HepG2 (cell line): ENCODE measurements around the gene SLC35B2. TPM values are rescaled to one million over a fixed set of nuclear protein-coding genes. Genes with fewer than 3 reads are reported as not detected.

Experiments used
- ARNT ChIP-seq: fragments of 450-650 bp; IDR thresholded peaks from 2 replicates; pipeline ENCODE4 v1.6.1; 2017
- CBX5 ChIP-seq: sonication (generic); formaldehyde crosslinking; IDR thresholded peaks from 2 replicates; pipeline ENCODE4 v1.4.0; 2020; ENCODE audit warnings: missing genetic modification reagents, borderline replicate concordance
- CCDC6 ChIP-seq: sonication (generic); formaldehyde crosslinking; IDR thresholded peaks from 2 replicates; pipeline ENCODE4 v1.8.1; 2022; ENCODE audit warnings: mild to moderate bottlenecking, missing genetic modification reagents, moderate library complexity
- DMTF1 ChIP-seq: sonication (generic); formaldehyde crosslinking; IDR thresholded peaks from 2 replicates; pipeline ENCODE4 v1.4.0; 2020; ENCODE audit warnings: mild to moderate bottlenecking, missing genetic modification reagents
- ELF1 ChIP-seq: sonication (generic); formaldehyde crosslinking; IDR thresholded peaks from 2 replicates; pipeline ENCODE4 v1.4.0; 2020; ENCODE audit warnings: missing genetic modification reagents
- HDAC2 ChIP-seq: sonication (generic); formaldehyde crosslinking; IDR thresholded peaks from 2 replicates; pipeline ENCODE4 v1.4.0; 2020; ENCODE audit warnings: missing genetic modification reagents
- HES4 ChIP-seq: sonication (generic); formaldehyde crosslinking; IDR thresholded peaks from 2 replicates; pipeline ENCODE4 v1.9.0; 2021; ENCODE audit warnings: mild to moderate bottlenecking, missing genetic modification reagents, borderline replicate concordance
- IRF2 ChIP-seq: IDR thresholded peaks from 2 replicates; pipeline ENCODE4 v1.6.1; 2018; ENCODE audit warnings: missing genetic modification reagents, missing compliant biosample characterization
- MBD4 ChIP-seq: IDR thresholded peaks from 2 replicates; pipeline ENCODE4 v1.6.1; 2012; ENCODE audit warnings: low read length, inconsistent platforms, borderline replicate concordance
- RAD51 ChIP-seq: fragments of 450-650 bp; IDR thresholded peaks from 2 replicates; pipeline ENCODE4 v1.6.1; 2016; ENCODE audit warnings: borderline replicate concordance
- SKI ChIP-seq: fragments of 450-650 bp; IDR thresholded peaks from one replicate; pipeline ENCODE4 v1.6.1; 2018; ENCODE audit warnings: mild to moderate bottlenecking; ENCODE audit not compliant: partially characterized antibody
- TCF12 ChIP-seq, 2 experiments: fragments of 450-650 bp in 1 of 2; sonication (generic) in 1 of 2; formaldehyde crosslinking in 1 of 2; IDR thresholded peaks; 2 replicates each; pipeline versions ENCODE4 v1.6.1 to v1.8.0; 2017 to 2022; ENCODE audit warnings: antibody characterized with exemption in 1 of 2, mild to moderate bottlenecking in 1 of 2, missing genetic modification reagents in 1 of 2, moderate library complexity in 1 of 2
- TFAP4 ChIP-seq: sonication (generic); IDR thresholded peaks from 2 replicates; pipeline ENCODE4 v1.6.1; 2016; ENCODE audit warnings: low read depth, borderline replicate concordance
- TSC22D2 ChIP-seq: sonication (generic); formaldehyde crosslinking; IDR thresholded peaks from 2 replicates; pipeline ENCODE4 v1.5.1; 2020; ENCODE audit warnings: missing genetic modification reagents, mild to moderate bottlenecking, borderline replicate concordance
- ZFY ChIP-seq: sonication (generic); formaldehyde crosslinking; IDR thresholded peaks from 2 replicates; pipeline ENCODE4 v1.4.0; 2020; ENCODE audit warnings: missing genetic modification reagents
- ZKSCAN1 ChIP-seq: fragments of 150-350 bp; IDR thresholded peaks from 2 replicates; pipeline ENCODE4 v1.6.1; 2014; ENCODE audit warnings: low read length
- ZNF441 ChIP-seq: sonication (generic); formaldehyde crosslinking; IDR thresholded peaks from 2 replicates; pipeline ENCODE4 v1.7.0; 2021; ENCODE audit warnings: missing genetic modification reagents, borderline replicate concordance
- ZNF484 ChIP-seq: sonication (generic); formaldehyde crosslinking; IDR thresholded peaks from 2 replicates; pipeline ENCODE4 v1.5.1; 2020; ENCODE audit warnings: mild to moderate bottlenecking, low read depth, missing genetic modification reagents, borderline replicate concordance
- ZNF761 ChIP-seq: sonication (generic); formaldehyde crosslinking; conservative IDR thresholded peaks from 2 replicates; pipeline ENCODE4 v1.4.0; 2020; ENCODE audit warnings: mild to moderate bottlenecking, missing genetic modification reagents
- ZSCAN9 ChIP-seq: IDR thresholded peaks from 2 replicates; pipeline ENCODE4 v1.6.1; 2016; ENCODE audit warnings: borderline replicate concordance
- polyA plus RNA-seq, 8 experiments: library from polyadenylated mRNA; depleted of rRNA in 3 of 8; stranded (reverse) in 7 of 8; unstranded in 1 of 8; fragments of >200 nt; fragmentation: Illumina TruSeq in 4 of 8; extraction: Trizol in 4 of 8; gene quantifications; 2 replicates each; pipeline versions ENCODE4 v1.2.1 to v1.2.3, GENCODE V29; 2011 to 2016; ENCODE audit warnings: low read depth in 4 of 8, missing spikeins in 1 of 8, mixed read lengths in 1 of 8; ENCODE audit not compliant: insufficient read depth in 1 of 8
- total RNA-seq, 5 experiments: library from RNA; depleted of rRNA; stranded (reverse); fragments of >200 nt; fragmentation: Illumina TruSeq; extraction: Trizol; gene quantifications; 2 replicates each; pipeline ENCODE4 v1.2.3, GENCODE V29; 2016; ENCODE audit warnings: low read depth in 1 of 5
- TF ChIP-seq, protein P1 (sequence below): sonication (generic); formaldehyde crosslinking; IDR thresholded peaks from 2 replicates; pipeline ENCODE4 v1.5.0; 2020; ENCODE audit warnings: missing genetic modification reagents
- TF ChIP-seq, protein P2 (sequence below): fragments of 450-650 bp; IDR thresholded peaks from 2 replicates; pipeline ENCODE4 v1.6.1; 2017
- TF ChIP-seq, protein P3 (sequence below): sonication (generic); formaldehyde crosslinking; IDR thresholded peaks from 2 replicates; pipeline ENCODE4 v1.4.0; 2020; ENCODE audit warnings: missing genetic modification reagents
- TF ChIP-seq, protein P4 (sequence below): sonication (generic); formaldehyde crosslinking; IDR thresholded peaks from 2 replicates; pipeline ENCODE4 v1.4.0; 2020; ENCODE audit warnings: missing genetic modification reagents

Gene SLC35B2
- total and polyA plus RNA-seq, 2 of the 13 experiments (the other 11 are each of a cell fraction or from before 2014, with no cell fraction given): 61.1 to 148 TPM

DNA sequence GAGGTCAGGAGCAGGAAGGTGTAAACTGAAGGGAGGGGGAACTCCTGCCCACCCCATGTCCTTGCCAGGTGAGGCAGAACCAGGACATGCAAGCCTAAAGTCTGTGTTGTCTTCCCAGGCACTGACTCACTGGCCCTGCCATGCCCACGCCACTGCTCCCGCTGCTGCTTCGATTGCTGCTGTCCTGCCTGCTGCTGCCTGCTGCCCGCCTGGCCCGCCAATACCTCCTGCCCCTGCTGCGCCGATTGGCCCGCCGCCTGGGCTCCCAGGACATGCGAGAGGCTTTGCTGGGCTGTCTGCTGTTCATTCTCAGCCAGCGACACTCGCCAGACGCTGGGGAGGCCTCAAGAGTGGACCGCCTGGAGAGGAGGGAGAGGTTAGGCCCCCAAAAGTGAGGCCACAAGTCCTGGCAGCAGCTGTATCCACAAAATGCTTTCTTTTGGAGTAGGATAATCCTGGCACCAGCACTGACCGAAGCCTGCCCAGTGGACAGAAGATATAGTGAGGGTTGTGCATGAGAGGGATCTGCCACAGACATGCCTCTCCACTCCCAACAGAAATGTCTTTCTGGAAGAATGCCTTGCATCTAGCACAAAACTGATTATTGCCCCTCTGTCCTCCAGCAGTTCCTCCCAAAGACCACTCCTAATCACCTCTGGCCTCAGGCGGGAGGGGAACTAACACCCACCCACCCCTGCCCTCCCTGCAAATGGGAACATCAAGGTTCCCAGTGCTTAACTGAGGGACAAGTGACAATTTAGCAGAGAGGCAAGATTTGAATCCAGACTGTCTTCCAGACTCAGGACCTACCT, 39.8 kb downstream of the SLC35B2 start (continued):
- TF ChIP-seq TCF12 (IDR thresholded peaks at IDR 0.05): no peak
- no peak for TF ChIP-seq TCF12 (CRISPR knock-in tag; IDR thresholded peaks at IDR 0.05)
- TF ChIP-seq HES4: peak; percentile 37; the same call in 1 of the 2 replicates
- no peak for TF ChIP-seq ARNT
- TF ChIP-seq, protein P1, sequence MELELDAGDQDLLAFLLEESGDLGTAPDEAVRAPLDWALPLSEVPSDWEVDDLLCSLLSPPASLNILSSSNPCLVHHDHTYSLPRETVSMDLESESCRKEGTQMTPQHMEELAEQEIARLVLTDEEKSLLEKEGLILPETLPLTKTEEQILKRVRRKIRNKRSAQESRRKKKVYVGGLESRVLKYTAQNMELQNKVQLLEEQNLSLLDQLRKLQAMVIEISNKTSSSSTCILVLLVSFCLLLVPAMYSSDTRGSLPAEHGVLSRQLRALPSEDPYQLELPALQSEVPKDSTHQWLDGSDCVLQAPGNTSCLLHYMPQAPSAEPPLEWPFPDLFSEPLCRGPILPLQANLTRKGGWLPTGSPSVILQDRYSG (CRISPR knock-in tag): no peak
- TF ChIP-seq ZNF441 (CRISPR knock-in tag): 0 out of 2 replicates have a peak, but pooled peaks have one; percentile 36
- TF ChIP-seq, protein P2, sequence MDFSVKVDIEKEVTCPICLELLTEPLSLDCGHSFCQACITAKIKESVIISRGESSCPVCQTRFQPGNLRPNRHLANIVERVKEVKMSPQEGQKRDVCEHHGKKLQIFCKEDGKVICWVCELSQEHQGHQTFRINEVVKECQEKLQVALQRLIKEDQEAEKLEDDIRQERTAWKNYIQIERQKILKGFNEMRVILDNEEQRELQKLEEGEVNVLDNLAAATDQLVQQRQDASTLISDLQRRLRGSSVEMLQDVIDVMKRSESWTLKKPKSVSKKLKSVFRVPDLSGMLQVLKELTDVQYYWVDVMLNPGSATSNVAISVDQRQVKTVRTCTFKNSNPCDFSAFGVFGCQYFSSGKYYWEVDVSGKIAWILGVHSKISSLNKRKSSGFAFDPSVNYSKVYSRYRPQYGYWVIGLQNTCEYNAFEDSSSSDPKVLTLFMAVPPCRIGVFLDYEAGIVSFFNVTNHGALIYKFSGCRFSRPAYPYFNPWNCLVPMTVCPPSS: no peak
- no peak for TF ChIP-seq SKI
- TF ChIP-seq ZFY: peak; percentile 29; the same call in 1 of the 2 replicates
- TF ChIP-seq, protein P3, sequence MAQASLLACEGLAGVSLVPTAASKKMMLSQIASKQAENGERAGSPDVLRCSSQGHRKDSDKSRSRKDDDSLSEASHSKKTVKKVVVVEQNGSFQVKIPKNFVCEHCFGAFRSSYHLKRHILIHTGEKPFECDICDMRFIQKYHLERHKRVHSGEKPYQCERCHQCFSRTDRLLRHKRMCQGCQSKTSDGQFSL (CRISPR knock-in tag): no peak
- no peak for TF ChIP-seq DMTF1 (CRISPR knock-in tag)
- no peak for TF ChIP-seq ELF1 (CRISPR knock-in tag)
- no peak for TF ChIP-seq ZSCAN9 (CRISPR knock-in tag)
- TF ChIP-seq TSC22D2 (CRISPR knock-in tag): no peak
- no peak for TF ChIP-seq IRF2 (CRISPR knock-in tag)
- TF ChIP-seq TFAP4: no peak
- TF ChIP-seq, protein P4, sequence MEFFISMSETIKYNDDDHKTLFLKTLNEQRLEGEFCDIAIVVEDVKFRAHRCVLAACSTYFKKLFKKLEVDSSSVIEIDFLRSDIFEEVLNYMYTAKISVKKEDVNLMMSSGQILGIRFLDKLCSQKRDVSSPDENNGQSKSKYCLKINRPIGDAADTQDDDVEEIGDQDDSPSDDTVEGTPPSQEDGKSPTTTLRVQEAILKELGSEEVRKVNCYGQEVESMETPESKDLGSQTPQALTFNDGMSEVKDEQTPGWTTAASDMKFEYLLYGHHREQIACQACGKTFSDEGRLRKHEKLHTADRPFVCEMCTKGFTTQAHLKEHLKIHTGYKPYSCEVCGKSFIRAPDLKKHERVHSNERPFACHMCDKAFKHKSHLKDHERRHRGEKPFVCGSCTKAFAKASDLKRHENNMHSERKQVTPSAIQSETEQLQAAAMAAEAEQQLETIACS (CRISPR knock-in tag): no peak
- no peak for TF ChIP-seq RAD51
- no peak for TF ChIP-seq CCDC6 (CRISPR knock-in tag)
- TF ChIP-seq ZNF761 (CRISPR knock-in tag): no peak
- no peak for TF ChIP-seq ZKSCAN1
- TF ChIP-seq MBD4: no peak
- no peak for TF ChIP-seq ZNF484 (CRISPR knock-in tag)
- TF ChIP-seq CBX5 (CRISPR knock-in tag): no peak; the same call in 1 of the 2 replicates
- TF ChIP-seq HDAC2 (CRISPR knock-in tag): peak; percentile 30; the same call in 1 of the 2 replicates
